Stimulated activated naive CD8-positive, alpha-beta T cell treated with anti-CD3 and anti-CD28 coated beads, Interleukin-15, Interleukin-2, amounts not matched to agents 100 U/mL and 50 U/mL, for 24 hours (primary cell): ENCODE results near the gene FBXL2.
A peak's percentile ranks its signal among the peaks of the same experiment; 100 is the strongest.
"Not testable (repeated sequence)": the region's sequence is repeated elsewhere in the genome, so short reads cannot be mapped to it uniquely, and the experiment has no call there.

ENCODE experiments used
- ATAC-seq: fragments of 150-1000 bp; cut with Tn5 transposase; one replicate; pipeline ENCODE4 v1.10.0; 2021
- DNase-seq: peaks from one replicate; pipeline ENCODE4 v3.0.0; 2021

The FBXL2 gene

DNA sequence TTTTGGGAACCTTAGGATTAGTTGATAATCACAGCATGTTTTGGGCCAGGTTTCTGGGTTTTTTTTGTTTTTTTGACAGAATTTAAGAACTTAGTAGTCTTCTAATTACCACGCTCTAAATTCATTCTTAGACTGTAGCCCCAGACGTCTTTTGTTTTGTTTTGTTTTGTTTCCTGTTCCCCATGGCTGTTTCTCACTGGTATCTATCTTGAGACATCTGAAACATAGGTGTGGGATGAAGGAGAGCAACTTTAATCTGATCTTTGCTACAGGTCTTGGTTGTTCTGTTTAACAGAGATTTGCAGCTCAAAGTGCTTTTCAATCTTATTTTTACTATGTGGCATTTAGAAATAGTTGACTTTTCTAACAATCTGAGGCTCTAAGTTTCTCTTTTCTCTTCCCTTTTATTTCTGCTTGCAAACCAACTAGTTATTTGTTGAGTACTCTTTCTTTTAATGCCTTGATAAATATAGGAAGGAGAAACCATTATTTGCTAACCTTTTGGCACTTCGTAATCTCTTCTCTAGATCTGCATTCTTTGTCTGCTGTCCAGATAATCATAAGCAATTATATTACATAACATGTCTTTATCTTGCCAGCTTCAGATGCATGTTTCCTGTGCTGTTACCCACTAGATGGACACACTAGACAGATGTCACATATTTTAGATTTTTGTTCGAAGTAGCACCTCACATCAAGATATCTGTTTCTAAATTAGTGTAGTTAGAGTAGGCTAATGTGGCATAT is 40.9 kb downstream of the FBXL2 start:
- ATAC-seq, result no peak
- DNase-seq, result no peak

DNA sequence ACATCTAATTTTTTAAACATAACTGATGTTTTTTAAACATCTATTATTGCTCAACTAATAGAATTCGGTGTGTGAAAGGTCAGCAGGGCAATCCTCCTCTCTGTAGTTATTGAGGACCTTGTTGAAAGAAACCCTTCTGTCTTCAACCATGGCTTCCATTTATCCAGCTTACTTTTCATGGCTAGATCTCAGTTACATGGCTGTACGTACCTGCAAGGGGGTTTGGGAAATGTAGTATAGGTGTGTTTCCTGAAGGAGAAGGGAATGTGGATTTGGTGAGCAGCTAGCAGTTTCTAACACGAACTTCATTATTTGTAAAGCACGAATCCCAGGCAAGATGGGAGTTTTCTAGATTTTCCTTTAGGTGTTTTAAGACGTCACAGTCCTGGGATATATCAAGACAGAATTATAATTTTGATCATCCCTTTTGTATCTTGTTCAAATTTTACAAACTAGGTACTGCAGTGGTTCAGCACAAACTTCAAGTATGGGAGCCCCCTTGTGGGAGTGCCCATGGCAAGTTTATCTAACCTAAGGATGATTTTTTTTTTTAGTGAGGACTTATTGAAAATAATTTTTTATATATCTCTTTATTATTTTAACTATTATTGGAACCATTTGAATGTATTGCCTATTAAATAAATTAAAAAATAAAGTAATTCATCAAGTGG is 41.6 kb downstream of the FBXL2 start:
- DNase-seq (no peak), ATAC-seq (no peak)

DNA sequence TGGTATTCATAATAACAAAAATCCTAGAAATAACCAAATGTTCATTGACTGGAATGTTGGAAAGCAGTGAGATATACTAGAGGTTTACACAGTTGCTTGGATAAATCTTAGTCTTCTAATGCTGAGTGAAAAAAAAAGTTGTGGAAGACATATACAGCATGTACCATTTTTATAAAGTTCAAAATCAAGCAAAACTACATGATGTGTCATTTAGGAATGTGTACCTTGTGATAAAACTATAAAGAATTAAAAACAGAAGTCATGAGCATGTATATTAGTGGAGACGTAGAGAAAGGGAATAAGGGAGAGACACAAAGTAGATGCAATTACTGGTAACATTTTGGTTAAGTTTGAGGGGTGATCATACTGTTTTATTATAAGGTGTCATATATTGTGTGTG is 45.2 kb downstream of the FBXL2 start:
- no peak for ATAC-seq

DNA sequence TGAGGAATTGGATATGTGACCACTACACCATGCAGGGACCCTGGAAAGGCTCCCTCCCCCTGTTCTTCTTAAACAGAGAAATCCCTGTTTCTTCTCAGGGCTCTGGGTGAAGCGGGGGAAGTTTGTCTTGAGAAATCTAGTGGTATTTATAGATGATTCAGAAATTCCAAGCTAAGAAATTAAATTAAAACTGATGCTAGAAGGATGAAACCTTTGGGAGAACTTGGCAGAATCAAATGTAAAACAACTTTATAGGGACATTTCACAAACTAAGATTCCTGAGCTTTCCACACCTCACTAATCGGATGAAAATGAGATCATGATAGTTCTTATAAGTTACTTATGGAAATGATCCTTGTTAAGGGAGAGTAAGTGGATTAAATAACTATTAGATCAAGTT is 54.2 kb downstream of the FBXL2 start:
- ATAC-seq, result no peak

More for the DNA sequence above, 45.2 kb downstream of the FBXL2 start:
- no peak for DNase-seq

DNA sequence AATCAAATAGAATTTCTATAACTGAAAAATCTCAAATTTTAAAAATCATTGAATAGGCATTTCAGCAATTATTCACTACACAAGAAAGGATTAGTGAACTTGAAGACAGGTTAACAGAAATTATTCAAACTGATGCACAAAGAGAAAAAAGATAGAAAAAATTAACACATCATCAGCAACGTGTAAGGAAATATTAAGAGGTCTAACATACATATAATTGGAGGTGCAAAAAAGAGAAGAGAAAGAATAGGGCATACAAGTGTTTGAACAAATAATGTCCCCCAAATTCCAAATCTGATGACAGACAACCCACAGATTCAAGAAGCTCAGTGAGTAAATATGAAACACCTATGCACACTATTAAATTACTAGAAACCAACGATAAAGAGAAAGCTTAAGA is 57.1 kb downstream of the FBXL2 start:
- DNase-seq (no peak), ATAC-seq (no peak)

More for the DNA sequence above, 54.2 kb downstream of the FBXL2 start:
- DNase-seq, result no peak

DNA sequence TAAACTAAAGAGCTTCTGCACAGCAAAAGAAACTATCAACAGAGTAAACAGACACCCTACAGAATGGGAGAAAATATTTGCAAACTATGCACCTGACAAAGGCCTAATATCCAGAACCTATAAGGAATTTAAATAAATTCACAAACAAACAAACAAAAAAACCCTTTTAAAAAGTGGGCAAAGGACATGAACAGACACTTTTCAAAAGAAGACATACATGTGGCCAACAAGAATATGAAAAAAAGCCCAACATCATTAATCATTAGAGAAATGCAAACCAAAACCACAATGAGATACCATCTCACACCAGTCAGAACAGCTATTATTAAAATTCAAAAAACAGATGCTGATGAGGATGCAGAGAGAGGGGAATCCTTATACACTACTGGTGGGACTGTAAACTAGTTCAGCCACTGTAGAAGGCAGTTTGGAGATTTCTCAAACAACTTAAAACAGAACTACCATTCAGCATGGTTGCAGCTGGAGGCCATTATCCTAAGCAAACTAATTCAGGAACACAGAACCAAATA is 61.8 kb downstream of the FBXL2 start:
- not testable (repeated sequence) for ATAC-seq, DNase-seq

DNA sequence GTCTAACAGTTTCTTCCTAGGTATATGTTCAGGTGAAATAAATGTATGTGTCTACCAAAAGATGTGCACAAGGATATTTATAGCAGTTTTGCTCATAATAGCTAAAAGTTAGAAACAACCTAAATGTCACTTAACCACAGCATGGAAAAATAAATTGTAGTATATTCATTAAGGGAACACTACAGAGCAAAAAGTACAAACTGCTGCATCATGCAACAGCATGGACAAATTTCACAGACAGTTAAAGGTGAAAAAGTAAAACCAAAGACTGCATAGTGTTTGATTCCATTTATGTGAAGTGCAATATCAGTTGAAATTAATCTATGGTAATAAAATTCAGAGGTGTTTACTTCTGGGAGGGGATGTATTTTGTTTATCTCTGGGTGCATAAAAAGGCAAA is 62.5 kb downstream of the FBXL2 start:
- no peak for DNase-seq

DNA sequence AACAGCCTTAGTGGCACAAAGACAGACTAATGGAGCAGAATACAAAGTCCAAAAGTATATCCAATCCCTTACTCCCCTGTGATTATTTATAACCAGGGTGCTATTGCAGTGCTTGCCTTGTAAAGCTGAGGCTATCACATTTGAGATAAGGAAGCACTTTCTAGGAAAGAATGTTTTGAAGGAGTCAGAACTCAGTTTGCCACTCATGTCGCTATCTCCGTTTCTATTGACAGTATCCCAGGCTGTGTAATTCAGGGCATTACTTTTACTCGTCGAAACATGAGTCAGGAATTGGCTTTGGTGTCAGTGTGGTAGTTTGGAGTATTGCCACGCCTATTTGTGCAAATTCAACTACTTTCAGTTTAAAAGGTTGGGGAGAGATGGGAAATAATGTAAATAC is 78.4 kb downstream of the FBXL2 start:
- DNase-seq, result no peak
- no peak for ATAC-seq

More for the DNA sequence above, 62.5 kb downstream of the FBXL2 start:
- ATAC-seq, result no peak

DNA sequence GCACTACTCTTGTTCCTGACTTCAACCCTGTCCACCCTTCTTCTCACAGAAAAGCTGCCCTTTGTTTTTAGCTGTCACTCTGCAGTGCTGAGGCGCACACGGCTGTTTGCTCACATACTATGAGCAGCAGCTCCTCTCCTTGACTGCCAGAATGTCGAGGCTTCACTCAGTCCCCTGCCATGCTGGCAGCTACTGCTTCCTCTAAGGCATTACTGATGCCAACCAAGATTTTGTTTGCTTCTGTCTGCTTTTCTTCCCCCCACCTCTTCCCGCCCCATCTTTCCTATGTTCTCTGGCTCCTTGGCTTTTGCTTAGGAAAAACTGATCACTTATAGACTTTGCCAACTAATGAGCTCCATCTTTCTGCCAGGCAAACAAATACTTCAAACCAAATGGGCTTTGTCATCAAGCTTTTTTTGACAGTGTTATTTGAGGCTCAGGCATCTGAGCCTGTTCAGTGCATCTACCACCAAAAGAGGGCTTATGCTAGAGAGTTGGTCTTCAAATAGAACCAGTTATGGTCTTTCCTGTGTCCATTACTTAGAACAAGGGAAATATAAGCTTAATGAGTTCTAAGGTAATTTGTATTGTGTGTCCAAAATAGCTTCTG is 81.0 kb downstream of the FBXL2 start:
- ATAC-seq (no peak), DNase-seq (no peak)

DNA sequence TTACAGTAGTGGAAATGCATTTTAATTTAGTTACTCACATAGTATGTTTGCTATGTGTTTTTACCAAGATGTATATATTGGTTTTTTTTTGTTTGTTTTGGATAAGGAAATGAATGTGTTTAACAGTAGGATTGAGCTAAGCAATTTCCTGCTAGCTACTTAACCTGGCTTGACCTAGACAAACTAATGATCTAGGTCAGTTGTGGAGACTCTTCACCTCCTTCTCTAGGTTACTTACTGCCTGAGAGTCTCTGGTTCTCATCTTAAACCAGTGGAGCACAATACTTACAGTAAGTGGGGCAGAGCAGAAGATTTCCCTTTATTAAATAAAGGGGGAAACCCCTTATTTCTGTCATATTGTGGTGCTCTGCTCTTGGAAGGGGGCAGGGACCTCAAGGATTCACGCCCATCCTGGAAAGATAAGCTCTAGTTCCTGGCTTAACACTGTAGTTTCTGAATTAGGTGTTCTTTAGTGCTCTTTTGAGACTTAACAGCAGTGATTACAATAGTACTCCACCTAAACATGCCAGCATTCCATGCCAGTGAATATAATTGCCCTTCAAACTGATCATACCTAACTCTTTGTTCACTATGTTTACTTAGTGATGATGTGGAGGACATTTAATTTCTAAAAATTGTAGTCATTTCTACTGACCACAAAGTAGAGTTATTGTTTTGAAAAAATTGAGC is 83.0 kb downstream of the FBXL2 start:
- DNase-seq, result no peak

DNA sequence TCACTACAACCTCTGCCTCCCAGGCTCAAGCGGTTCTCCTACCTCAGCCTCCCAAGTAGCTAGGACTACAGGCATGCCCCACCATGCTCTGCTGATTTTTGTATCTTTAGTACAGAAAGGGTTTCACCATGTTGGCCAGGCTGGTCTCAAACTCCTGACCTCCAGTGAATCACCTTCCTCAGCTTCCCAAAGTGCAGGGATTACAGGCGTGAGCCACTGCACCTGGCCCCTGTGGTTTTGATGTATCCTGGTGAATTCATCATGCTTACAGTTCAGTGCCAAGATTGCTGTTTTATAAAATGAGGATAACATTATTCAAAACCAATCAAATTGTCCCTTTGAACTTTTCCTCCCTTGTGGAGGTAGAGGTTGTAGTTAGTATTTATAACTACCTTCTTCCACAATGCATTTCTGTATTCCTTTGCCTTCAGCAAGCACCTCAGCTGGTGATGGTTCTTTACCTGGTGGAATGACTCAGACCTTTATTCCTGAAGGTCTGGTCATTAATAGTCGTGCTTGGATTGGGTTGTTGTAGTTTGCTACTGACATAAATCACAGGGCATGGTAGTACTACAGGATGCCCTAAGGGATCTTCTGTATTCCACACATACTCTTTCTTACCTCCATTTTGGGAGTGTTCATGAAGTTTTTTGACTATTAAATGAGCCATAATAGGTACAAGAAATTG is 86.0 kb downstream of the FBXL2 start:
- ATAC-seq, result no peak
- no peak for DNase-seq

More for the DNA sequence above, 83.0 kb downstream of the FBXL2 start:
- no peak for ATAC-seq

DNA sequence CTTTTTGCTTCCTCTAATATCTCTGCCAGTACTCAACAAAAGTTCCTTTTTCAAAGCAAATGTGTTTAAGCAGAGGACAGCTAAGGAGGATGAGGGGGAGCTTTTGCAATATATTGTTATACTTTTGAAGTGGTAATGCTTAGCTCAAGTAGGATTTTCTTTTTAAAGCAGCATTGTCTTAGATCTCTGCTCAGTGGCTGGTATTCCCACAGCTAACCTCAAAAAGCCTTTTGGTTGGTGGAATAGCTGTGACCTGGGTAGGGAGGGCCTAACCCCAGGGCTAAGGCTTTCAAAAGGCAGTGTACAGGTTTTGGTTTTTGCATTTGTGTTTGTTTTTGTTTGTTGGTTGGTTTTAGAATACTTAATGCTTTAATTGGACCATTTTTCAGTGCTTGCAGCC is 86.8 kb downstream of the FBXL2 start:
- ATAC-seq (no peak), DNase-seq (no peak)

DNA sequence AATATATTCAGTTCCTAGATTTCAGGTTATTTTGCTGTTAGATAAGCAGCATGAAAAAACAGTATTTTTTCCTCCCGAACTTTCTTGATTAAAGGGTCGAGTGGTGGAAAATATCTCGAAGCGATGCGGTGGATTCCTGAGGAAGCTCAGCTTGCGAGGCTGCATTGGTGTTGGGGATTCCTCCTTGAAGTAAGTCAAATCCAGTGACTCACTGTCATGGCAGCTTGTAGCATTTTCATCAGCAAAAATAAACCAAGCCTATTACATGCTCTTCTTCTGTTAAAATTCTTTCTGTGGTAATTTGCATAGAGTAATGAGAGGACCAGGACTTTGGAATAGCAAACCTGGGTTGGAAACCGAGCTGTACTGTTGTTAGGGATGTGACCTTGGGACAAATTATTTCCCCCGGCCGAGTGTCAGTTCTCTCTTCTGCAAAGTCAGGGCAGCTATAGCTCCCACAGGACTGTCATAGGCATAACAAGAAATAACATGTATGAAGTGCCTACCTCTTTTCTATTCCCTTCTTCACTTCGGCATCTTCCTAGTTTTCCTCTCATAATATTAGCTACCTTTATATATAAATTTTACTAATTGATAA is 87.4 kb downstream of the FBXL2 start:
- ATAC-seq (no peak), DNase-seq (no peak)

DNA sequence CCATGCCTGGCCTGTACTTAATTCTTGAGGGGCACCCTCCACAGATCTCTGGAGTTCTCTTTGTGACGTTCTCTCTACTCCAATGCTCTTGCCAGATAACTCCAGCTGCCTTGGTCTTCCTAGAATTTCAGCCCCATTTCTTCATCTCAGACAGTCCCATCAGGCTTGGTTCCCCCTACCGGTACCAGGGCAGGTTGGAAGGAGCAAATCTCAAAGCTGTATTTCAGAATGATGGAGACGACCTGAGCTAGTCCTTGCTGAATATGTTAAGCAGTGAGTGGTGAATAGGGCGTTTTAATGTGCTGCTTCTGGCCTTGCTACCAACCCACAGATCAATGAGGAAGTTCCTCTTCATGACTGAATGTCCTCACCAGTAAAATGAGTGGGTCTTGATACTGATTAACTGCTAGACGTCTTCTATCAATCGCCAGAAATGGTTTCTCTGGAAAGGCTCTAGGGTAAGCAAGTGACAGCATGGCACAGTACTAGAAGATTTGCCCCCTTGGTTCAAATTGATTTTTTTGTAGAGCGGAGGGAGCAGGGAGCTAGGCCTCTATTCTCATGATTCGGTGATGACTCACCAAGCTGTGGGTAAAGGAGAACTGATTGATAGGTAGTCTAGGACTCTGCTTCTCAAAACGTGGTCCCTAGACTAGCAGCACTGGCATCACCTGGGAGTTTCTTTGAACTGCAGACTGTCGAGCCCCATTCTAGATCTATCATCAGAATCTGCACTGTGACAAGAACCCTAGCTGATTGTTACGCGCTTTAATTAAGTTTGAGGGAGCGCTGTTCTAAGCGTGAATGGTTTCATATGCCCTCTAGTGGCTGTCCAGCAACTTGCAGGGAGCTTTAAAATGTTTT is 95.2 kb downstream of the FBXL2 start:
- peak; percentile 93 for ATAC-seq
- DNase-seq, result peak; percentile 42

DNA sequence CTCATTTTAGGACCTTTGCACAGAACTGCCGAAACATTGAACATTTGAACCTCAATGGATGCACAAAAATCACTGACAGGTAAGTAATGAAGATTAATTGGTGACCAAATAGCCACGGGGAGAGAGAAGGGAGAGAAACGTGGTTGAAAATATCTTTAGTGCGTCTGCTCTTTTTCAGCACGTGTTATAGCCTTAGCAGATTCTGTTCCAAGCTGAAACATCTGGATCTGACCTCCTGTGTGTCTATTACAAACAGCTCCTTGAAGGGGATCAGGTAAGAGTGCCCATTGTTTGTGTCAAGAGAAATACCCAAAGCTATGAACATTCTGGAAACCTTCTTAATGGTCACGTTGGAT is 95.8 kb downstream of the FBXL2 start:
- no peak for DNase-seq
- no peak for ATAC-seq

DNA sequence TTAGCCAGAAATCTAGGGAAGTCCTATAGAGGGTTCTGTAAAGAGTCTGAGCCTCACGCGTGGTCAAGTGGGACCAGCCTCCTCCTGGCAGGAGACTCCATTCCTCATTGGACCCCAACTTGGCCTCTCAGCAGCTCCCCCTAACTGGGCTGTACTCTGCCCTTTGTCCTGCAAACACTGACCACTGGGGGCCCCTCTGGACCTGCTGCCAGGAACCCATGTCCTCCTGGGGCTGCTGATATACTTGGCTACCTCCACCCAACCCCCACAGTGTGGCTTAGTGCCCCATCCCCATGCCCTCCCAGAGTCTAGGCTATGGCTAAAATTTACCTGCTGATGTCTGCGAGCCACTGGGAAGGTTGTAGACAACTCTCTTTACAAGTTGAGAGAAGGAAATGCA is 100.2 kb downstream of the FBXL2 start:
- no peak for DNase-seq
- ATAC-seq, result no peak

DNA sequence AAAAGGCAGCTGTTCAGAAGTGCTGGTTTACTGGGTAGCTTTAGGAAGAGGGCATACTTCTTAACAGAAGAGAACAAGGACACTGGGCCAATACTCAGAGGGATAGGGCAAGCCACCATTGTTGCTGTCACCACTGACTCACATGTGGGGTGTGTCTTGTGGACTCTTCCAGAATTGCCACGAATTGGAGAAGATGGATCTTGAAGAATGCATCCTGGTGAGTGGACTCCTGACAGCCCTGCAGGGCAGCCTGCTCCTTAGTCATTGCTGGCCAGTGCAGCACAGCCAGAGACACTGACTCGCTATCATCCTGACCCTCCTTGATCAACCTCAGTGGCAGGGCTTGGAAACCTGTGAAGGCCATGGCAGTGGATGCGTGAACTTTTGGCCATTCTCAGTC is 100.7 kb downstream of the FBXL2 start:
- ATAC-seq (no peak), DNase-seq (no peak)

DNA sequence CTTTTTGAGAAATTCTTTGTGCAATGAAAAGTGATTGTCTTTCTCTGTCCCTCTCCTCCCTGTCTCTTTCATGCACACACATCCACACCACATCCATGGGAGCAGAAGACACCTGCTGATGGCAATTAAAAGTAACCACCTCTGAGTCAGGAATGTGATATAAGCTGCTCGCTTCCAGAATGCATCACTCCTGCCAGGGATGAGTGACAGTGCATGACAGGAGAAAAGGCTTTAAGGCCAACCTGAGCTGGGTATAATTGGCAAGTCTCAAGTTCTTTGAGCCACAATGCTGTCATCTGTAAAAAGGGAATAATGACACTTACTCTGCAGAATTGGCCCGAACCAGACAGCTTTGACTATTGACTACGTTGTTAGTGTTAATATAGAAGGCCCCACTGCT is 103.4 kb downstream of the FBXL2 start:
- ATAC-seq (no peak), DNase-seq (no peak)

DNA sequence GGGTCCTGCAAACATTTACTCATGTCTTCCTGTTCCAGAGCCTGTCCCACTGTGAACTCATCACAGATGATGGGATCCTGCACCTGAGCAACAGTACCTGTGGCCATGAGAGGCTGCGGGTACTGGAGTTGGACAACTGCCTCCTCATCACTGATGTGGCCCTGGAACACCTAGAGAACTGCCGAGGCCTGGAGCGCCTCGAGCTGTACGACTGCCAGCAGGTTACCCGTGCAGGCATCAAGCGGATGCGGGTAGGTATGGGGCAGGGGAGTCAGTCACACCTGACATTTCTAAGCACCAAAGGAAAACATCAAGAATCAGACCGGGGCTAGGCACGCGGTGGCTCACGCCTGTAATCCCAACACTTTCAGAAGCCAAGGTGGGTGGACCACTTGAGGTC is 106.7 kb downstream of the FBXL2 start:
- no peak for DNase-seq
- ATAC-seq, result no peak

DNA sequence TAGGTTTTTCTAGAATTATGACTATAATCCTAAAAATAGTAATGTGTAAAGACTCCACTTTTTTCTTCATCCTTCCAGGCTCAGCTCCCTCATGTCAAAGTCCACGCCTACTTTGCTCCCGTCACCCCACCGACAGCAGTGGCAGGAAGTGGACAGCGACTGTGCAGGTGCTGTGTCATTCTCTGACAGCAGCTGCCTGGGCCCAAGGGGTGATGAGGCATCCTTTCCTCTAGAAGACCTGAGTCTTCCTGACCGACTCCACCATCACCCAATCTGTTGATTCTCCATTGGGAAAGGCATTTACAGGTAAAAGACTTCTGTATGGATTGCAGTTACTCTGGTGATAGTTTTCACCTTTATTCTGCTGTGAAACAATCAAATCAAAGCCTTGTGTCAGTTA is 108.2 kb downstream of the FBXL2 start:
- ATAC-seq, result peak; percentile 93
- peak; percentile 55 for DNase-seq

DNA sequence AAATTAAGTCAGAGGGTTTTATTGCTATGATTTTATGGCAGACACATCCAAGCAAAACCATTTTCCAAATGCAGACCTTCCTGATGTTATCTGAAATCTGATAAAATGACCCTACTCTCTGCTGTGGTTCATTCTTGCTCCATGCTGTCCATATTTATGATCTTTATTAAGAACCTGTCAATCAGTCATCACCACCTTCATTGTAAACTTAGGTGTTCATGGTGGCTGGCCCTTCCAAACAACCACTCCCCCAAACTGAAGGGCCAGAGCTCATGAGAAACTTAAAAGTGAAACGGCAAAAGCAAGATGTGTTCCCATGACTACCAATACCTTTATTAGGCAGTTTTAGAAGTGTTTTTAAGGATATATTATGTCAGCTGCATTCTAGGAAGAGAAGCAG is 109.4 kb downstream of the FBXL2 start:
- ATAC-seq (no peak), DNase-seq (no peak)
